ENCODE measurements around the gene FN3K.

The FN3K gene

GRCh38 chr17:82691714-82692113 lies 43.7 kb upstream of the FN3K start:
- Histone ChIP-seq H3K27ac (ENCODE audit: extremely low read depth, low read depth, low read length) (no peak overlapping the region), H3K4me3 (ENCODE audit: low read depth, low read length) (no peak overlapping the region), H3K9me3 (ENCODE audit: control insufficient read depth, insufficient read depth, low read depth, low read length) (no peaks in the 10 kb centered on the region), H3K4me1 (ENCODE audit: control insufficient read depth, insufficient read depth, low read length) (no peaks in the 10 kb centered on the region), H3K36me3 (ENCODE audit: control insufficient read depth in 2 of 2, insufficient read depth in 1 of 2, low read length in 2 of 2) (peaks cover 0 to 13% of the 10 kb centered on the region in 2 experiments; a peak in 2 of 3 replicates)
- TF ChIP-seq ZFHX2 (tag by site-specific recombination; conservative IDR thresholded peaks at IDR 0.05): peak; percentile 67
- TF ChIP-seq KLF17 (tag by site-specific recombination; IDR thresholded peaks at IDR 0.05): no peak
- CTCF ChIA-PET: no interaction called here
- POLR2A ChIA-PET: no interaction called here

GRCh38 chr17:82692268-82692667 lies 43.1 kb upstream of the FN3K start:
- H3K27ac ChIP-seq (ENCODE audit: extremely low read depth, low read depth, low read length): no peak overlapping the region
- CTCF ChIA-PET: interaction anchor here (0.7 kb wide), 1 partner anchor 662 kb away, joined by 3 read pairs; no protein-coding TSS in a partner anchor
- no peaks in the 10 kb centered on the region; the same call in 1 of the 2 replicates for H3K4me1 ChIP-seq (ENCODE audit: control insufficient read depth, insufficient read depth, low read length)
- H3K9me3 ChIP-seq (ENCODE audit: control insufficient read depth, insufficient read depth, low read depth, low read length): no peaks in the 10 kb centered on the region
- POLR2A ChIA-PET: interaction anchor here (1.0 kb wide), 1 partner anchor 25 kb away, joined by 4 read pairs; the partner anchor contains the start of gene FN3KRP
- H3K36me3 ChIP-seq (ENCODE audit: control insufficient read depth in 2 of 2, insufficient read depth in 1 of 2, low read length in 2 of 2): peaks cover 0 to 13% of the 10 kb centered on the region in 2 experiments; a peak in 2 of 3 replicates
- no peak overlapping the region for H3K4me3 ChIP-seq (ENCODE audit: low read depth, low read length)
- TF ChIP-seq ZNF558 (tag by site-specific recombination; IDR thresholded peaks at IDR 0.05) (no peak), SP7 (tag by site-specific recombination; IDR thresholded peaks at IDR 0.05) (no peak), ZNF211 (tag by site-specific recombination; IDR thresholded peaks at IDR 0.05; ENCODE audit: low read depth) (no peak), ZNF416 (tag by site-specific recombination; IDR thresholded peaks at IDR 0.05) (no peak), ZNF707 (tag by site-specific recombination; IDR thresholded peaks at IDR 0.05) (no peak), OSR2 (tag by site-specific recombination; IDR thresholded peaks at IDR 0.05) (no peak), ZNF157 (tag by site-specific recombination; IDR thresholded peaks at IDR 0.05) (no peak), ZNF112 (tag by site-specific recombination; IDR thresholded peaks at IDR 0.05) (no peak), ZBTB6 (tag by site-specific recombination; IDR thresholded peaks at IDR 0.05) (no peak), ZNF18 (tag by site-specific recombination; IDR thresholded peaks at IDR 0.05) (no peak), ZSCAN16 (tag by site-specific recombination; IDR thresholded peaks at IDR 0.05) (no peak), REPIN1 (tag by site-specific recombination; IDR thresholded peaks at IDR 0.05; ENCODE audit: low read depth) (no peak), HIC1 (tag by site-specific recombination; IDR thresholded peaks at IDR 0.05) (no peak), ZNF324 (tag by site-specific recombination; IDR thresholded peaks at IDR 0.05) (no peak), ZNF311 (tag by site-specific recombination; IDR thresholded peaks at IDR 0.05; ENCODE audit: borderline replicate concordance) (no peak), ZNF664 (tag by site-specific recombination; IDR thresholded peaks at IDR 0.05) (no peak)

Data from HEK293 (cell line).